GM21360 (cell line): ENCODE data around the gene UTRN.

Source experiments
- ATAC-seq: cut with Tn5 transposase; IDR thresholded peaks from one replicate; pipeline ENCODE4 v1.9.1; 2021; ENCODE audit warnings: mild to moderate bottlenecking, moderate library complexity; ENCODE audit not compliant: unreplicated experiment

UTRN gene

GRCh38 chr6:144284783-144285547 is at the start of gene UTRN:
UTRN (plus strand) TSS chr6:144285335; CDS start chr6:144291829, 6,494 bp downstream.
- ATAC-seq: peak; percentile 47

- no peak for ATAC-seq
Observed at GRCh38 chr6:144244688-144245087, 40.4 kb upstream of the UTRN start.

- no peak for ATAC-seq
Observed at GRCh38 chr6:144246988-144247387, 38.1 kb upstream of the UTRN start.

- no peak for ATAC-seq
Observed at GRCh38 chr6:144248003-144248402, 37.1 kb upstream of the UTRN start.

GRCh38 chr6:144248476-144249301 is 36.4 kb upstream of the UTRN start:
- ATAC-seq: no peak

GRCh38 chr6:144250276-144250675 is 34.9 kb upstream of the UTRN start:
- no peak for ATAC-seq

GRCh38 chr6:144252259-144252658 is 32.9 kb upstream of the UTRN start:
- ATAC-seq: no peak

GRCh38 chr6:144259986-144260385 is 25.1 kb upstream of the UTRN start:
- ATAC-seq: no peak

GRCh38 chr6:144262470-144263369 is 22.4 kb upstream of the UTRN start:
- ATAC-seq: no peak

GRCh38 chr6:144263786-144264185 is 21.3 kb upstream of the UTRN start:
- no peak for ATAC-seq

- ATAC-seq: no peak
Observed at GRCh38 chr6:144264270-144265060, 20.7 kb upstream of the UTRN start.

- no peak for ATAC-seq
Observed at GRCh38 chr6:144265061-144265357, 20.1 kb upstream of the UTRN start.

- ATAC-seq: peak; percentile 90
Observed at GRCh38 chr6:144265390-144265789, 19.7 kb upstream of the UTRN start.

- no peak for ATAC-seq
Observed at GRCh38 chr6:144266091-144266649, 19.0 kb upstream of the UTRN start.

- no peak for ATAC-seq
Observed at GRCh38 chr6:144268794-144269349, 16.3 kb upstream of the UTRN start.

- ATAC-seq: no peak
Observed at GRCh38 chr6:144277174-144277573, 8.0 kb upstream of the UTRN start.

- ATAC-seq: no peak
Observed at GRCh38 chr6:144277605-144278227, 7.4 kb upstream of the UTRN start.

GRCh38 chr6:144278659-144279314 is 6.3 kb upstream of the UTRN start:
- no peak for ATAC-seq
